GM21786 (cell line): ENCODE results near the gene SLC6A17.
A peak's percentile ranks its signal among the peaks of the same experiment; 100 is the strongest.

ENCODE experiments used
- ATAC-seq: cut with Tn5 transposase; IDR thresholded peaks from one replicate; pipeline ENCODE4 v1.9.1; 2021; ENCODE audit not compliant: unreplicated experiment

The SLC6A17 gene

DNA sequence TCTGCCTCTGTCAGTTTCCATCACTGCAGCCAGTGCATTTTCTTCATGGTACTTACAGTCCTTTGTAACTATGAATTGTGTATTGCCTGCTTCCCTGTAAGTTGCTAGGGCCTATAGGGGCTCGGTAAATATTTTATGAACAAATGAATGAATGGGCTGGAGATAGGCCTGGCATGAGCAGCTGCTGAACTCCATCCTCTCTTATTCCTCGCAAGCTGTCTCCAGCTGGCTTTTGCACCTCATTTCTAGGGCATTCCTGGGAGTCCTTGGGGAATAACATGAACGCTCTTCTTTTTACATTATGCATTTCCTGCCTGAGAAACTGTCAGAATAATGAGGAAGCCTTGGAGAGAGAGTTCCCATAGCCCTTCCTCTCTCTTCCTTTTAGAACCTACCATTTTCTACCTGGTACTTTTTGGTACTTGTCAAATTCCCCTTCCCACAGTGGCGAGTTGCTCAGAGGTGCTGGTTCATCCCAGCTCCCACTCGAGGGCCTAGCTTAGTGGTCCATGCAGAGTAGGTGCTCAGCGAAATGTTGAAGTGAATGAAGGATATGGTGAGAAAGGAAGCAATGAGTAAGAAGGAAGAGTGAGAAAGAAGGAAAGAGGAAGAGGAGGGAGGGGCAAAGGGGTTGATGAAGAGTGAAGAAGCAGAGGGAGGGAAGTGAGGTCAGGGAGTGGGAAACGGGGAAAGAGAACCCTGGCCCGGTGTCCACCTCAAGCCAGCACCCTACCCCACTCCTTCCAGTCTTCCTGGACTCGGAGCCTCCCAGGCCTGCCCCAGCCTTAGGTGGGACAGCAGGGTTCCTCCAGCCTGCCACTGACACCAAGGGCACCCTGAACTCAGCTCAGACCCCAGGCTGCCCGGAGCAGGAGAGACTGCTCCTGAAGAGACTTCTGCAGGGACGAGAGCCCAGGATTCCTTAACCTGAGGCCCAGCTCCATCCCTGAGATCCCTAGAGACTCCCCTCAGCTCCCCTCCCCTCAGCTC lies 89.4 kb downstream of the SLC6A17 start:
- ATAC-seq = no peak

DNA sequence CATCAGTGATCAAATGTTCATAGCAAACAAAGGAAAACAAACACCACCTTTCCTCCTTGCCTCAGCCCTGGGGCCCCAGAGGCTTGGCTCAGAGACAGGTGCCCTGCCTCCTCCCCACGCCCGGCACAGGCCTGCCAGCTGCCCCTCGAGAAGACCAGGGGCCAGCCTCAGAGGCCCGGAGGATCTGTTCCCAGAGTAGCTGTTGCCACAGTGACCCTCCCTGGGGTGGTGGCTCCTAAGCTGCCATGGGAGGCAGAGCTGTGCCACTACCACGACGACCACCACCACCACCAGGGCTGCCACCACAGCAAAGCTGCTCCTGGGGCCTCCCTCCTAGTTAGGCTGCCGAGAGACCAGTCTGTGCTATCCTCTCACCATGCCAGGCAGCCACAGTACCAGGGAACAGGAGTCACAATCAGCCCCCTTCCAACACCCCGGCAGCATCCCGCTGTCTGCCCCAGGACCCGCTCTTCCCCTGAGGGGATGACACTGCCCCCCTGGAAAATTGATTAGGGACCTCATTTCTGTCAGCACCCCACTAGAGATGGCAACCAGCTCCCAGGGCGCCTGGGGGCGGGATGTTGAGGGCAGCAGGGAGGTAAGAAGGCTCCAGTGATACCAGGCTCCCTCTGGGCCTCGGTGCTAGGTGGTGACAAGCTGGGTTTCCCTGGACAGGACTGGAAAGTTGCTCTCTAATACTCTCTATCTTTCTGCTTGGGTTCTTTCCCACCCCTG lies 90.3 kb downstream of the SLC6A17 start:
- ATAC-seq = no peak

DNA sequence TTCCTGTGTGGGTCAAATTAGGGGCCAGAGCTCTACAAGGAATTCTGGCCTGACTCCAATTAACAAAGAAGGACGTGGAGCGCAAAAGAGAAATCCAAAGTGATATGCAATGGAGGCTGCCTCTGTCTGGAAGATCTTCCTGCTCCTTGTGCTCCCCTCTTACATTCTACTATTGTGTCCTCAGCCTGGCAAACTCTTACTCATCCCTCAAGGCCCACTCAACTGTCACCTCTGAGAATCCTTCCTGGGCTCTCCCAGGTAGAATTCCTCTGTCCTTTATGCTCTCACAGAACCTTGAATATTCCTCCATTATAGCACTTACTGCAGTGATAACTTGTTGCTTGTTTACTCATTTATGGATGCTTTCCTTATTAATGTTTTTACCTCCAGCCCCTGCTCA lies 91.2 kb downstream of the SLC6A17 start:
- ATAC-seq = no peak

DNA sequence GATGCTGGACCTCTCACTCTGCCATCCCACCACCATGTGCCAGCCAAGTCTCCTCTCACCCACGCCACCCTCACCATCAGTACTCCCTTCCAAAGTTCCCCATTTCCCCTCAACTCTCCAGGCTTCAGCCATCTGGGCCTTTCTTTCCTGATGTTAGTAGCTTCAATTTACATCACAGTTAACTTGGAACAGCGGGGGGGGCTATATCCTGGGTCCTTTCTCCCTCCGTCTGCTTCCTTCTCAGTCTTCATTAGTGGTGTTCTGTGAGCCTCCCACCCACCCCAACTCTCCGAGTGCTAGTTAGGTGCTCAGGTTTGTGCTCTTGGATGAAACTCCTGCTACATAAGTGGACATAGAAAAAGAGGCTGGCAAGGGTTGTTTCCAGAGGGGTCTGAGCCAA lies 91.8 kb downstream of the SLC6A17 start:
- no peak for ATAC-seq

DNA sequence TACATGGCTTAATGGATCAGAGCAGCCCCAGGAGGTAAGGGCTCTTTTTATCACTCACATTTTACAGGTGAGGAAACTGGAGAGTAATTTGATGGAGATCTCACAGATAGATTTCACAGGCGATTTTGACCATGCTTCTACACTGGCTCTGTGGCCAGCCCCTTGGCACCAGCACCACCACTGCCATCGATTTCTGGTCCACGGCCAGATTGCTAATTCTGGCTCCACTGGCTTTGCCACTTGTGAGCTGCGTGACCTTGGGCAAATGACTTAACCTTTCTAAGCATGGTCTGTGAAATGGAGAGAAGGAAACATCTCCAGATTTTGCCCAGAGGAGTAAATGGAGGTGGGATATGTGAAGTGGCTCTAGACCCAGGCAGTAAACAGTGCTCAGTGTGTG lies 92.4 kb downstream of the SLC6A17 start:
- ATAC-seq = no peak

DNA sequence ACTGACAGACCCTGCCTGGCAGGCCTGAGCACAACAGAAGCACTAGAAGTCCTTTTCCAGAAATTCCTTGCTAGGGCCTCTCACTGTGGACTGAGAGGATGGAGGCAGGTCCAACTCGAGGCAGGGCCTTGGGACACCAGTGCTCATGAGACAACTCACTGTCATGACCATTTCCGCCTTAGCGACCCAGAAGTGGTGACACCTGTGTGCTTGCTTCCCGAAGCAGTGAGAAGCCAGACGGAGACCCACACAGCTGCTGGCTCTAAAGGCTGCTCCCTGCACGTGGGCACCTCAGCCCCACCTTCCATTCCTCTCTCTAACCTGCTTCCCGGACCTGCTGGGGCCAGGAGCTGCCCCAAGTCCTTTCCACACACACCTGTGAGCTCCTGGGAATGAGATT lies 92.9 kb downstream of the SLC6A17 start:
- no peak for ATAC-seq

DNA sequence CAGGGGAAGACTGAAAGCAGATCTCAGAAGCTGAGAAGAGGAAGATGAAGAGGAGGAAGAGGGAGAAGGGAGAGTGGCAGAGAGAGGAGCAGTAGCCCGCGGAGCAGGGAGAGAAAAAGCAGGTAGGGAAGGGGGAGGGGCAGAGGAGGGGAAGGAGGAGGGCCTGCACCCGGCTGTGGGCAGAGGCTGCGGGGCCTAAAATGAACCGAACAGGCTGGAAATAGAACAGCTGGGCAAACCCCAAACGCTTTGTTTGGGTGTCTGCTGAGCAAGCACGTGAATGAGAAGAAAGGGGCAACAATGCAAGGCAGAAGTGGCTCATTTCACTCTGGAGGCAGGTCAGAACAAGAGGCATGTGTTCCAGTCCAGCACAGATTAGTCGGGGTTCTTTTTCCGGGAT lies 93.3 kb downstream of the SLC6A17 start:
- ATAC-seq = peak; percentile 78

DNA sequence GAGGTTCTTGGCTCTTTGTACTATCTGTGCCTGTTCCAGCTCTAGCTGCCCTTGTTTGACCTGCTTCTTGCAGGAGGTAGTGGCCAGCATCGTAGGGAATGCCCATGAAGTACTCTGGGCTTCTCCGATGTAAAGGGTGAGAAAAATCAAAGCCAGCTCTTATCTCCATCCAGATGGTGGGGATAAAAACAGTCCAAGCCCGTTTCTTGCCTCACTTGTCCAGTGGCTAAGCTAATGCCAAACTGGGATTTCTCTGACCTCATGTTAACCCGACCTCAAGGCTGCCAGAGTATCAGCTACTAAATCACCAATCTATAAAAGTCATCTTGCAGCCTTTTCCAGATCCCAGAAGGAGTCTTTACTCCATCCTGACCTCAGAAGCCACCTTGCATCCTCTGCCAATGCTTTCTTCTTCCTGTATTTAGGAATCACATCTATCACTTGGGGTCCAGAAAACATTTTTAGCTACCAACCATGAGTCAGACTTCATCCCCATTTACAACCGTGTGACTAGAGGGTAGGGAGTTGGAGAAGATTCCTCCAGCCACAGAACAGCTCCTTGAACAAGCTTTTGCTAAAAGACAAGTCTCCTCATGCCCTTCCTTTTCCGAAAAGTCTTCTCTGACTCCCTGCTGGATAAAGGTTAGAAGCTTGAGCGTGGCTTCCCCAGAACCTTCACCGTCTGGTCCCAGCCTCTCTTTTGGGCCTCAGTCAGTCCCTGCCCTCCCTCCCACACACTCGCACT lies 95.8 kb downstream of the SLC6A17 start:
- ATAC-seq = no peak

DNA sequence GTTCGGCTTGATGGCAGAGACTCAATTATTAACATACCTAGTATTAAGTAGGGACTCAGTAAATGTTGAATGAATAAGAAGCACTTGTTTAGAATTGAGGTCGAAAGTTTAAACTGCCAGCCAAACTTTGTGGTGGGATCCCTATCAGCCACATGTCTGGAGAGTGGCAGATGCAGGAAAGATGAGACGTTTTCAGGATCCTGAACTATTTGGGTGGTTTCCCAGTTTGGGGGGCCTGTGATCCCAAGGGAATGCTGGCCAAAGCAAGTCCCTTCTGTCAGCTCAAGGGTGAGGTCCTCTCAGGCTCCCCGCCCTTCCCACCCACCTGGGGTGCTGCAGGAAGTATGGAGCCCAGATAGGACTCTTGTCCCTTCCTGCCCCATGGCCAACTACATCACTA lies 98.5 kb downstream of the SLC6A17 start:
- no peak for ATAC-seq

DNA sequence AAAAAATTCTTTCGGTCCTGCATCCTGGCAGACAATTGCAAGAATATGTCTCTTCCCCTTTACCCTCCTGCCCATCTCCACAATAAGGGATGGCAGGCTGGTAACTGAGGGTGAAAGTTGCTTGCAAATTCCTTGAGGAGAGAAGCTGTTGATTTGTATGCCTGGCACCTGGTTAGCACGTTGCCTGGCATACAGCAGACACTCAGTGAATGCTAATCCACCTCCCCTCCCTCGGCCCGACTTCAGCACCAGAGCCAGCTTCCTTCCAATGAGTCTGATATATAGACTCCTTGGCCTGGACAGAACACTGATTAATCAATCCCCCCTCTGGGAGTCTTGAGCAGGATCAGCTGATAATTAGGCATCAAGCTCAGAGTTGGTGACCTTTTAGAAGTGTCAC lies 99.0 kb downstream of the SLC6A17 start:
- no peak for ATAC-seq

DNA sequence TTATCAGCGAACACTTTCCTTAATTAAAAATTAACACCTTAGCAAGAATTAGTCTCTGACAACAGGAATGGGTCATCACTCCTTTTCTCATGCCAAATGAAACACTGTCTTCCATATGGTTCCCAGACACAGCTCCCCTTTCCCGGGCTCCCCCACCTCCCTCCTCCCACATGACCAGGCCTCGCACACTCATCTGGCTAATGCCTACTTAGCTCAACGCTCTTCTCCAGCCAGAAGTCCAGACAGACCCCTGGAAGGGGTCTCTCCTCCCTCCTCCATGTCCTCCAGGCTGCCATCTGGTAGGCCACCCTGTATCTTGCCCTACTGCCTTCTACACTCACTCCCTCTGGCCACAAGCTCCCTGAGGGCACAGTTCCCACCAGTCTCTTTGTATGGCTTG lies 99.7 kb downstream of the SLC6A17 start:
- ATAC-seq = no peak

DNA sequence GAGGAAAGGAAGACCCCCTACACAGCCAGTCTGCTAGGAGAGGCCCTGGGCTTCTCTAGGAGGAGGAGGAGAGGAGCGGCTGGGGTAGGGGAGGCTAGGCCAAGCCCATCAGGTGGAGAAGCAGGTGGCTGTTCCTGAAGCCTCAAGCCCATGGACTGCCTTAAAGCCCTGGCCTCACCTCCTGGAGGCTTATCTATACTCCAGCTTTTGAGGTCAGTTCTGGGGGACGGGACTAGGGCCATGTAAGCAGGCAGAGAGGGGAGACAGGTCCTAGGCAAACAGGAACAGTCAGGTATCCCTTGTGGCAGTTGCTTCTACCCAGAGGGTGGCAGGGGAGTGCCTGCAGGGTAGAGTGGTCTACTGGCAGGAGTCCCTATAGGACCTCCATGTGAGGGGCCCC lies 100.5 kb downstream of the SLC6A17 start:
- no peak for ATAC-seq
